GM12878 (cell line): ENCODE data around the gene PIK3R2. TPM values are rescaled to one million over a fixed set of nuclear protein-coding genes. Genes with fewer than 3 reads are reported as not detected.

Experiments used
- ATAC-seq: fragments of 200-7000 bp; cut with Tn5 transposase; 3 replicates; pipeline ENCODE4 v1.9.1; 2020; ENCODE audit warnings: mild to moderate bottlenecking, moderate library complexity
- BruUV-seq: library from RNA; stranded (reverse); fragments of 400-500 nt; replicated peaks from 2 replicates; lab custom pipeline; 2021; lab: Mats Ljungman, UMichigan
- CTCF ChIA-PET: fragments of 300-600 bp; sonication (Branson Sonifier 250); formaldehyde crosslinking; extraction: SDS; loops from one replicate; lab custom pipeline; 2021; ENCODE audit warnings: inconsistent platforms; lab: Yijun Ruan, JAX
- POLR2A ChIA-PET: fragments of 350-600 bp; formaldehyde crosslinking; extraction: SDS; loops from one replicate; lab custom pipeline; 2021; ENCODE audit warnings: inconsistent platforms; lab: Charles Lee
- RAD21 ChIA-PET: fragments of 300-600 bp; sonication (Branson Sonifier 250); formaldehyde crosslinking; loops from one replicate; lab custom pipeline; 2023; ENCODE audit warnings: antibody characterized with exemption; ENCODE audit not compliant: unreplicated experiment; lab: Charles Lee
- SMC1A ChIA-PET: fragments of 300-600 bp; sonication (Branson Sonifier 250); formaldehyde crosslinking; loops from one replicate; lab custom pipeline; 2023; ENCODE audit not compliant: unreplicated experiment, uncharacterized antibody; lab: Charles Lee
- DNase-seq: peaks from one replicate; pipeline ENCODE4 v3.0.0-alpha.2; 2011; ENCODE audit warnings: low read depth, low spot score
- FAIRE-seq: peaks from 3 replicates; lab custom pipeline; 2011; peaks lifted over from hg19 to GRCh38; lab: Jason Lieb, UNC
- H2AFZ ChIP-seq: 2 replicates; pipeline ENCODE4 v1.6.0; 2011; ENCODE audit warnings: low read depth, low read length, control low read depth; ENCODE audit not compliant: control insufficient read depth
- H3K27ac ChIP-seq: 2 replicates; pipeline ENCODE4 v1.5.1; 2011; ENCODE audit warnings: control low read depth; ENCODE audit not compliant: control insufficient read depth, insufficient read depth
- H3K27me3 ChIP-seq, 2 experiments: replicated peaks in 1 of 2; 2 replicates each; pipeline versions ENCODE4 v1.6.0 to v1.6.1; 2011; ENCODE audit warnings: low read length in 1 of 2; ENCODE audit not compliant: control insufficient read depth in 2 of 2, insufficient read depth in 2 of 2
- H3K36me3 ChIP-seq, 2 experiments: 2 replicates each; pipeline ENCODE4 v1.5.1; 2011; ENCODE audit warnings: low read length in 1 of 2; ENCODE audit not compliant: control insufficient read depth in 2 of 2, insufficient read depth in 2 of 2
- H3K4me1 ChIP-seq: 2 replicates; pipeline ENCODE4 v1.6.1; 2011; ENCODE audit warnings: mild to moderate bottlenecking, low read length, moderate library complexity, mixed read lengths; ENCODE audit not compliant: control insufficient read depth, insufficient read depth
- H3K4me2 ChIP-seq: 2 replicates; pipeline ENCODE4 v1.6.0; 2011; ENCODE audit warnings: control low read depth; ENCODE audit not compliant: control insufficient read depth, insufficient read depth
- H3K4me3 ChIP-seq: fragments of 200-600 bp; sonication (generic); 2 replicates; pipeline ENCODE4 v1.5.1; 2016
- H3K79me2 ChIP-seq: 2 replicates; pipeline ENCODE4 v1.6.0; 2011; ENCODE audit warnings: low read length; ENCODE audit not compliant: control insufficient read depth, insufficient read depth
- H3K9ac ChIP-seq: 2 replicates; pipeline ENCODE4 v1.8.0; 2011; ENCODE audit warnings: low read length, control low read depth, mixed read lengths; ENCODE audit not compliant: control insufficient read depth, insufficient read depth
- H3K9me3 ChIP-seq: replicated peaks from 3 replicates; pipeline ENCODE4 v1.5.1; 2011; ENCODE audit warnings: mild to moderate bottlenecking, low read length; ENCODE audit not compliant: control insufficient read depth, insufficient read depth
- H4K20me1 ChIP-seq: 2 replicates; pipeline ENCODE4 v1.6.0; 2011; ENCODE audit not compliant: control insufficient read depth, insufficient read depth
- ASH2L ChIP-seq: fragments of 300-600, 200-600 bp; sonication (generic); IDR thresholded peaks from 2 replicates; pipeline ENCODE4 v1.6.1; 2017; ENCODE audit warnings: low read depth, mild to moderate bottlenecking, borderline replicate concordance
- ATF7 ChIP-seq: fragments of 450-650 bp; IDR thresholded peaks from 2 replicates; pipeline ENCODE4 v1.6.1; 2016; ENCODE audit warnings: low read depth, mild to moderate bottlenecking
- CREM ChIP-seq: IDR thresholded peaks from 2 replicates; pipeline ENCODE4 v1.6.1; 2014; ENCODE audit warnings: antibody characterized with exemption, low read depth
- FOXM1 ChIP-seq: IDR thresholded peaks from 2 replicates; pipeline ENCODE4 v1.6.1; 2012; ENCODE audit warnings: low read depth, mild to moderate bottlenecking, inconsistent platforms, low read length, moderate library complexity
- HDAC6 ChIP-seq: fragments of 200-600 bp; sonication (generic); IDR thresholded peaks from one replicate; pipeline ENCODE4 v1.8.0; 2017; ENCODE audit warnings: antibody characterized with exemption; ENCODE audit not compliant: unreplicated experiment
- IKZF2 ChIP-seq, 2 experiments: fragments of 450-650 bp; IDR thresholded peaks; 2 replicates each; pipeline ENCODE4 v1.6.1; 2017; ENCODE audit warnings: mild to moderate bottlenecking in 2 of 2, moderate library complexity in 2 of 2
- MYB ChIP-seq: fragments of 150-350 bp; IDR thresholded peaks from 2 replicates; pipeline ENCODE4 v1.6.1; 2014; ENCODE audit warnings: mild to moderate bottlenecking, low read depth, low read length, borderline replicate concordance
- NR2C2 ChIP-seq: IDR thresholded peaks from 2 replicates; pipeline ENCODE4 v1.6.1; 2011; ENCODE audit warnings: borderline replicate concordance, low read depth; ENCODE audit not compliant: control insufficient read depth, insufficient read length
- NRF1 ChIP-seq: conservative IDR thresholded peaks from 2 replicates; pipeline ENCODE4 v1.6.1; 2011; ENCODE audit warnings: mild to moderate bottlenecking, low read depth, low read length, improper control_type of control experiment
- SREBF2 ChIP-seq: IDR thresholded peaks from 2 replicates; pipeline ENCODE4 v1.6.1; 2012; ENCODE audit warnings: mild to moderate bottlenecking, low read length
- STAT3 ChIP-seq: IDR thresholded peaks from 2 replicates; pipeline ENCODE4 v1.6.1; 2011; ENCODE audit warnings: low read depth, low read length, improper control_type of control experiment
- SUPT20H ChIP-seq: IDR thresholded peaks from 2 replicates; pipeline ENCODE4 v1.6.1; 2011; ENCODE audit warnings: low read depth, mild to moderate bottlenecking, low read length, moderate library complexity, borderline replicate concordance; ENCODE audit not compliant: control insufficient read depth
- WGBS: methylation state at CpG from one replicate; pipeline ENCODE4 v1.1.6; 2016; ENCODE audit warnings: low lambda C conversion rate; ENCODE audit not compliant: insufficient replicate concordance, insufficient coverage; ENCODE audit errors: missing lambda C conversion rate; 5-methylcytosine and 5-hydroxymethylcytosine counted together
- in situ Hi-C: fragments of 300-500 bp; cut with MboI; formaldehyde crosslinking; loops from 9 replicates; pipeline ENCODE4 v1.14.3; 2018; ENCODE audit warnings: mixed read lengths
- intact Hi-C: fragments of 100-400 bp; cut with micrococcal nuclease; formaldehyde crosslinking; loops from one replicate; pipeline ENCODE4 v1.14.2; 2022; ENCODE audit not compliant: unreplicated experiment
- polyA plus RNA-seq, 11 experiments: library from polyadenylated mRNA; depleted of rRNA in 4 of 11; unstranded in 6 of 11; stranded (reverse) in 5 of 11; fragments of >200 nt; fragmentation: Nextera tagmentation in 4 of 11; fragmentation: Illumina TruSeq in 1 of 11; extraction: Ambion mirVana in 4 of 11; extraction: Trizol in 1 of 11; gene quantifications; 1 replicate in 1 of 11; 2 replicates in 10 of 11; pipeline versions ENCODE4 v1.2.1 to v1.2.3, GENCODE V29; 2011 to 2016; ENCODE audit warnings: inconsistent platforms in 2 of 11, missing spikeins in 2 of 11, low read depth in 1 of 11
- total RNA-seq, 4 experiments: library from RNA; depleted of rRNA in 3 of 4; stranded (reverse); fragments of >200 nt in 3 of 4; fragmentation: Illumina TruSeq in 1 of 4; extraction: Trizol in 1 of 4; gene quantifications; 2 replicates each; pipeline versions ENCODE4 v1.2.1 to v1.2.3, GENCODE V29; 2013 to 2021
- TF ChIP-seq, protein P1 (sequence below): fragments of 450-650 bp; IDR thresholded peaks from 2 replicates; pipeline ENCODE4 v1.6.1; 2017; ENCODE audit warnings: borderline replicate concordance
- TF ChIP-seq, protein P2 (sequence below): fragments of 450-650 bp; IDR thresholded peaks from 2 replicates; pipeline ENCODE4 v1.6.1; 2016; ENCODE audit warnings: mild to moderate bottlenecking

Gene PIK3R2
- total and polyA plus RNA-seq, 10 of the 15 experiments (the other 5 are each of a cell fraction or from before 2014, with no cell fraction given) = 0.26 to 22.6 (median 2.5) TPM

GRCh38 chr19:18159810-18160209, 6.8 kb downstream of the PIK3R2 start (continued):
- TF ChIP-seq ATF7 = no peak
- no peak for TF ChIP-seq ASH2L
- TF ChIP-seq SREBF2 = no peak
- no peak for TF ChIP-seq SUPT20H
- TF ChIP-seq IKZF2 (IDR thresholded peaks at IDR 0.05) = no peak
- TF ChIP-seq CREM = no peak
- TF ChIP-seq FOXM1 = no peak
- TF ChIP-seq NR2C2 = no peak
- no peak for TF ChIP-seq HDAC6
- TF ChIP-seq MYB = no peak
- no peak for TF ChIP-seq NRF1
- TF ChIP-seq, protein P1, sequence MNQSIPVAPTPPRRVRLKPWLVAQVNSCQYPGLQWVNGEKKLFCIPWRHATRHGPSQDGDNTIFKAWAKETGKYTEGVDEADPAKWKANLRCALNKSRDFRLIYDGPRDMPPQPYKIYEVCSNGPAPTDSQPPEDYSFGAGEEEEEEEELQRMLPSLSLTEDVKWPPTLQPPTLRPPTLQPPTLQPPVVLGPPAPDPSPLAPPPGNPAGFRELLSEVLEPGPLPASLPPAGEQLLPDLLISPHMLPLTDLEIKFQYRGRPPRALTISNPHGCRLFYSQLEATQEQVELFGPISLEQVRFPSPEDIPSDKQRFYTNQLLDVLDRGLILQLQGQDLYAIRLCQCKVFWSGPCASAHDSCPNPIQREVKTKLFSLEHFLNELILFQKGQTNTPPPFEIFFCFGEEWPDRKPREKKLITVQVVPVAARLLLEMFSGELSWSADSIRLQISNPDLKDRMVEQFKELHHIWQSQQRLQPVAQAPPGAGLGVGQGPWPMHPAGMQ = no peak

DNA sequence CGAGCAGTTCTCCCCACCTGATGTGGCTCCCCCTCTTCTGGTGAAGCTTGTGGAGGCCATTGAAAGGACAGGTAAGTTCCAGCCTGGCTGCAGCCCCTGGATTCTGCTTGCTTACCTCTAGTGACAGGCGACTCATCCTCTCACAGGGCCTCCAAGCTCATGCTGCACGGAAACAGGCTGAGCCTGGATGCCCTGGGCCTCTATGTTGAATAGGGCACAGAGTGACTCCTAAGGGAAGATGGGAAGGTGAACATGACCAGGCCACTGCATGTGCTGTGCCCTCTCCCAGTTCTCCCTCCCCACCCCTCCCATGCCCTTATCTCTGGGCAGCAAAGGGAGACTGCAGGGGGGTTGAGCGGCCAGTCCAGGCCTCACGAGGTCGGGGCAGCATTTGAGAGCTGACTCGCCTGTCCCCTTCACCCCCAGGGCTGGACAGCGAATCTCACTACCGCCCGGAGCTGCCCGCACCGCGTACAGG, 7.6 kb downstream of the PIK3R2 start:
- CTCF ChIA-PET = interaction anchor here (0.5 to 3.2 kb wide), 12 partner anchors 8 to 254 kb away, joined by 3 to 22 read pairs (median 4); no protein-coding TSS in a partner anchor
- BruUV-seq = no TSS peak
- SMC1A ChIA-PET = interaction anchor here (0.8 to 1.3 kb wide), 4 partner anchors 8 to 153 kb away, joined by 3 to 5 read pairs (median 3); partner anchors contain the start of gene PIK3R2
- DNase-seq = no peak
- ATAC-seq = peak; percentile 12
- Histone ChIP-seq H3K4me2 (peak overlapping the region; percentile 72), H3K9me3 (no peaks in the 10 kb centered on the region), H3K4me3 (peak overlapping the region; percentile 70; the same call in 1 of the 2 replicates), H3K9ac (peak overlapping the region; percentile 60), H3K27ac (no peak overlapping the region; the same call in 1 of the 2 replicates), H4K20me1 (no peaks in the 10 kb centered on the region)
- 53% methylated on average over 13 of the region's 13 CpGs for WGBS
- in situ Hi-C loops = no loop called here
- RAD21 ChIA-PET = interaction anchor here (0.5 to 1.3 kb wide), 5 partner anchors 25 to 177 kb away, joined by 3 to 5 read pairs (median 3); no protein-coding TSS in a partner anchor
- TF ChIP-seq, protein P2, sequence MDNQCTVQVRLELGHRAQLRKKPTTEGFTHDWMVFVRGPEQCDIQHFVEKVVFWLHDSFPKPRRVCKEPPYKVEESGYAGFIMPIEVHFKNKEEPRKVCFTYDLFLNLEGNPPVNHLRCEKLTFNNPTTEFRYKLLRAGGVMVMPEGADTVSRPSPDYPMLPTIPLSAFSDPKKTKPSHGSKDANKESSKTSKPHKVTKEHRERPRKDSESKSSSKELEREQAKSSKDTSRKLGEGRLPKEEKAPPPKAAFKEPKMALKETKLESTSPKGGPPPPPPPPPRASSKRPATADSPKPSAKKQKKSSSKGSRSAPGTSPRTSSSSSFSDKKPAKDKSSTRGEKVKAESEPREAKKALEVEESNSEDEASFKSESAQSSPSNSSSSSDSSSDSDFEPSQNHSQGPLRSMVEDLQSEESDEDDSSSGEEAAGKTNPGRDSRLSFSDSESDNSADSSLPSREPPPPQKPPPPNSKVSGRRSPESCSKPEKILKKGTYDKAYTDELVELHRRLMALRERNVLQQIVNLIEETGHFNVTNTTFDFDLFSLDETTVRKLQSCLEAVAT = 0 out of 2 replicates have a peak, but pooled peaks have one; percentile 77
- TF ChIP-seq STAT3 = no peak
- TF ChIP-seq, all 136 proteins: peak for 1
- no peak for FAIRE-seq
- H3K4me1 ChIP-seq = 0 out of 2 replicates have a peak, but pooled peaks cover 5% of the 10 kb centered on the region
- no peaks in the 10 kb centered on the region for H3K79me2 ChIP-seq
- no peak overlapping the region; the same call in 1 of the 2 replicates for H2AFZ ChIP-seq
- POLR2A ChIA-PET = interaction anchor here (0.7 to 1.2 kb wide), 3 partner anchors 30 to 159 kb away, joined by 3 to 4 read pairs (median 3); no protein-coding TSS in a partner anchor
- peaks cover 6 to 7% of the 10 kb centered on the region in 2 experiments; a peak in 3 of 4 replicates for H3K36me3 ChIP-seq
- intact Hi-C loops = no loop called here
- no peaks in the 10 kb centered on the region for H3K27me3 ChIP-seq
